H4 (cell line): ENCODE measurements around the gene STAT1. TPM values are rescaled to one million over a fixed set of nuclear protein-coding genes. Genes with fewer than 3 reads are reported as not detected.

Source experiments
- total RNA-seq: library from RNA; depleted of rRNA; stranded (reverse); fragments of >200 nt; shearing (Covaris generic); gene quantifications from 2 replicates; pipeline ENCODE4 v1.2.3, GENCODE V29; 2014; rRNA removed

The STAT1 gene
- total RNA-seq, 1 experiment from 2014 or later, result 110 TPM

Other genes starting within 250 kb of the STAT1 start
- 39.0 and 40.2 TPM in 2 replicates for gene GLS, start 133.3 kb downstream of the STAT1 start, total RNA-seq
- gene STAT4, start 136.8 kb upstream of the STAT1 start, total RNA-seq, result 0.55 and 4.3 TPM in 2 replicates
- gene MYO1B, start 231.2 kb upstream of the STAT1 start, total RNA-seq, result 51.0 and 58.5 TPM in 2 replicates